HS-27A (cell line): ENCODE data around the gene FOXK1.

Experiments used
- DNase-seq: peaks from one replicate; pipeline ENCODE4 v3.0.0-alpha.2; 2012; ENCODE audit warnings: low read depth, missing footprints

Gene FOXK1

DNA sequence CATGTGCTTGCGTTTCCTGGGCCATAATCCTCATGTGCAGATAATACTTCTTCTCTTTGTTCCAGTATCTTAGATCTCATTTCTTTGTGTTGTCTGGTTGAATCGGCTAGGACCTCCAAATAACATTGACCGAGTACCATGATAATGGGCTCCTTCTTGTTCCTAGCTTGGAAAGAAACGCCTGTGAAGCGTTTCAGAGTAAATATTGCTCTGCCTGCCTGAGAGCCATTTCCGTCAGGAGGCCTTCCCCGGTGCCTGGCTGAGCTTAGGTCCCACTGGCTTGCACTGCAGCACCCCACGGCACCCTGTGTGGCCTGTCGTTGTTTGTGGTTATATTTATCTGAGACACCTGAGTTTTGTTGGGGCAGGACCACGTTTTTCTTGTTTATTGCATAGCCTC lies 17.7 kb downstream of the FOXK1 start:
- DNase-seq = no peak

DNA sequence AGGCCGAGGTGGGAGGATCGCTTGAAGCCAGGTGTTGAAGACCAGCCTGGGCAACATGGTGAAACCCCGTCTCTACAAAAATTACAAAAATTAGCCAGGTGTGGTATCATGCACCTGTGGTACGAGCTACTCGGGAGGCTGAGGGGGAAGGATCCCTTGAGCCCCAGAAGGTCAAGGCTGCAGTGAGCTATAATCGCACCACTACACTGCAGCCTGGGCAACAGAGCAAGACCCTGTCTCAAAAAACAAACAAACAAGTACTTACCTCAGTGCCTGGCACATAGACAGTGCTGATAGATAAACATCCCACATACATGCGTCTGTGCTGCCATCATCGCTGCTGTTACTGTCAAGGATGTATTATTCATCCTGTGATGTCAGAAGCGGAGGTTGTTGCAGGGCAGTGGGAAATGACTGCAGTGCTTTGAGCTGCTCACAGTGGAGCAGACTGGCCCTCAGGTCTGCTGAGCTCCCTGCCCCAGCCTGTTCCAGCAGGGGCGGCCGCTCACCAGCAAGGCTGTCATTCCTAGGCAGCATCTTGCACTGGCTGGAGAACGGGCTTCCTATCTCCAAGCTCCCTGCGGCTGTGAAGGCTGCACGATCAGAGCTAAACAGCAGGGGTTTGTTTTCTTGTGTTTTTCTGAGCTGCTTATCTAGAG lies 18.6 kb downstream of the FOXK1 start:
- DNase-seq = no peak

DNA sequence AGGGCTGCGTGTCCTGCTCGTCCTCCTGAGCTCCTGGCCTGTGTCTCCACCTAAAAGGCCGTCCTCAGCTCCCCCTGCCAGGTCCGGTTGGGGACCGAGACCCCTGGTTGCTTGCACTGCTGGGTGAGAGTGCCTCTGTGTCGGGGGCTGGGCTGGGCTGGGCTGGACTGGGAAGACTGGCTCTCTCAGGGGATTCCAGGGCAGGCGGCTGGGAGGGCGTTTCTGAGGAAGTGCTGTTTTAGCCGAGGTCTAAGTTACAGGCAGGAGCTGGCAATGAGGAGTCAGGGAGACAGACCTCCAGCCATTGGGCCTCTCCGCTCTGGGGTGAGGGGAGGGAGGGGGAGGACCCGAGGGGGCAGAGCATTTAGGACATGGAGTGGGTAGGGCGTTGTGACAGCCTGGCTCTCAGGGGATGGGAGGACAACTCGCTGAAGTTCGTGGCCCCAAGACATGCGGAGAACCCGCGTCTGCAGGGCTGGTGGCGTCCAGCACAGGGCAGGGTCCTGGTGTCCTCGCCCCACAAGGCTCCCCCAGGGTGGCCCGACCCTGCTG lies 20.9 kb downstream of the FOXK1 start:
- no peak for DNase-seq

DNA sequence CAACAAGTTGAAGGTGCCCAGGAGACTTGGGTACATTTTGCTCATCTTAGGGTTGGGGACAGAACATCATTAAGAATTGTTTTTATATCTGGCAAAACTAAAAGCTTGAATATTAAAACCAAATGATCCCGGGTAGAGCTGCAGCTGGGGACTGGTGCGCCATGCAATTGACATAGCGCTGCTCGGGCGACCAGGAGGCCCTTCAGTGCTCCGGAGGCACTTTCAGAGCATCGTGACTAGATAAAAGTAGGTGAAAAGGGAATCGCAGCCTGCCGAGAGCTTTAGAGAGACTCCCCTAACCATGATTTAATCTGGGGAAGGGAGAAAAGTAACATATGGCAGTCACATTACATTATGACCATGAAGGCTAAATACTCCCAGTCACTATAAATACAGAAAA lies 21.4 kb downstream of the FOXK1 start:
- no peak for DNase-seq

DNA sequence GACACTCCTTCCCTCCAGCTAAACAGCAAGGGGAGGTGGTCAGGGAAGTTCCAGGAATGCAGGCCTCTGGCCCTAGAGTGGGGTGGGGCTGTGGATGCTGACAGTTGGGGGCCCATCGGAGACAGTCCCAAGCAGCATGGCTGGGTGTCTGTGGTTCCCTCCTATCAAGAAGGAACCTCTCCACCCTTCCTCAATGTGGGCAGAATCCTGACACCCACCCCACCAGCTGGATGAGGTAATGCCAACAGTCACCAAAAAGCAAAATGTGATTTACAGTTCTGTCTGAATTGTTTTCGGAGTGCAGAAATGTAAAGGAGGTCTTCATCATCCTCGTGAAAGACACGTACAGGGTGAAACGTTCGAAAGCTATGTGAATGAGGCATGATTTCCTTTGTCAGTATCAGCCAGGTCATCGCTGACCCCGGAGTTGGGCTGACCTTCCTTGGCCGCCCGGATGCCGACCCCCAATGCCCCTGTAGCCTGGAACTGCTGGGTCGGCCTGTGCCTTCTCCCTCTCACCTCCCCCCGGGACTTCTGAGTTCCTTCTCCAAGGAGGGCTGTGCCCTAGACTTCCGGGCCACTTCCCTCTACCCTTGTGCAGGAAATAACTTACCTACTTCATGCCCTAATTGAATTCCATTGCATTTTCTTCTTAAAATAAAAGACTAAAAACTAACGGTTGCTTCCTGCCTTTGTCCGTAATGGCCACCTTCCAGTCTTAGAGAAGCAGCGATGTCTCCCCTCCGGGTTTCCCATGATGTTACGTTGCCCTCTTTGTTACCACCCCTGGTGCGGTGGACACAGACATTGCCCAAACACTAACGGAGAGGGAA lies 24.5 kb downstream of the FOXK1 start:
- no peak for DNase-seq

DNA sequence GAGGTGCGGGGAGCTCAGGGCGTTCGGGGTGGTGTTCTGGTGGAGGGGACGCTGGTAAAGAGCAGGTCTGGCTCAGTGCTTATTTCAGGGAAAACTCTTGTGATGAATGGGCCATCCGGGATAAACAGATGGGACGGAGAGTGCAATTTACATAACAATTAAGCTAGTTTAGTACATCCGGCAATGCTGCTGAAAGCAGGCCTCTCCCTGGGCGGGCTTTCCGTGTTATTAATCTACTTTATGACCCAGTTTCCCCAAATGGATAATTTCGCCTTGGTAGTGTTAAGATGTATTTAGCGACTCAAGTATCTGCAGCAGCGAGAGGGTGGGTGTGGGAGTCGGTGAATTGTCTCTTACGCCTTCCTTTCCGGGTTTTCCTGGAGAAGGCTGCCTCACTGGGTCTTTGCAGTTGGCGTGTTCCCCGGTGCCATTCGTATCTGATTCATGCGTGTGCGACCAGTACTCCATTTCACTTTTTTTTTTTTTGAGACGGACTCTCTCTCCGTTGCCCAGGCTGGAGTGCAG lies 25.2 kb downstream of the FOXK1 start:
- no peak for DNase-seq

DNA sequence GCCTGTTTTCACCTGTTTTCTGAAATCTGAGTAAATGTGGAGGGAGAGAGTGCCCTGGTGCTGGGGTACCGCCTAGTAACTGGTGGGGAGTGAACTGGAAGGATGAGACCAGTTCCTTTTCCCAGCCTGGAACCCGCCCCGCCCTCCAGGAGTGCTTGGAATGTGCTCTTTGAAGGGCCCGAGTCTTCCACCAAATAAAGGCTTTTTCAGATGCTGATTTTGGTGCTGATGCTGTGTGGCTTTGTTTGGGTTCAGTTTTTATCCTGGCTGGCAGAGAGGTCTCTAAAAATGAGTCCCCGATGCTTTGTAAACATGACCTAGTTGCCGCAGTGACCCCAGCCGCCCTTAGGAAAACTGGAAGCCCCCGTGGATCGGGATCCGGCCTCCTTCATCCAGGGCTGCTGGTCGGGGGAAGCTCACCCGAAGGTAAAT lies 25.9 kb downstream of the FOXK1 start:
- DNase-seq = no peak

DNA sequence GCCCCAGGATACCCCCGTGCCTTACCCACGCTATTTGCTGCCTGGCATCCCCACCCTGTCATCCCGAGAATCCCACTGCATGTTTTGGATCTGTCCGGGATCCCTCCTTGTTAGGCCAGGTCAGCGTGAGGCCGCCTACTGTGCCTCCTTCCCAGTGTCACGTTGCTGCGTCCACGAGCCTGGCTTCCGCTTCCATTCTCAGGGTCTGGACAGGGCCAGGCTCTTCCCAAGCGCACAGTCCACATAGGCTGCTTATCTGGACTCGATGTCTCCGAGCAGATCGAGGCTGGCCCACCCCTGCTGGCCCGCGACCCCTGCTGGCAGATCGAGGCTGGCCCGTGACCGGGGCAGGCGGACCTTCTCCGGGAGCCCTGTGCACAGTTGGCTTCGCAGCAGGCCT lies 27.1 kb downstream of the FOXK1 start:
- DNase-seq = no peak

DNA sequence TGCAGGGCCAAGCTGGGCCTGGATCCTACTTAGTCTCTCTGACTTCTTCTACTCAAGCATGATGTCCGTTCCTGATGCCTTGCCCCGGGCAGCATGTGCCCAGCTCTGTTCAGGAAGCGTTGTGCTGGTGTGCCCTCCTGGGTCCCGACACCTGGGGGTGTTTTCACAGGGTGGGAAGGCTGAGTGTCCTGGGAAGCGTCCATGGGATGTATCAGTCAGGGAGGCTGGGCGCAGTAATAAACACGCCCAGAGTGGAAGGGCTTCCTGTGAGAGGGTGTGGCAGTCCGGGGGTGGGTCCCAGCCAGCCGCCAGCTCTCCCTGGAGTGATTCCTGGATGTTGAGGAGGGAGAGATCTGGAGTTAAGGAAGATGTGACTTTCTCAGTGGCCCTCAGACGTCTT lies 29.0 kb downstream of the FOXK1 start:
- no peak for DNase-seq

DNA sequence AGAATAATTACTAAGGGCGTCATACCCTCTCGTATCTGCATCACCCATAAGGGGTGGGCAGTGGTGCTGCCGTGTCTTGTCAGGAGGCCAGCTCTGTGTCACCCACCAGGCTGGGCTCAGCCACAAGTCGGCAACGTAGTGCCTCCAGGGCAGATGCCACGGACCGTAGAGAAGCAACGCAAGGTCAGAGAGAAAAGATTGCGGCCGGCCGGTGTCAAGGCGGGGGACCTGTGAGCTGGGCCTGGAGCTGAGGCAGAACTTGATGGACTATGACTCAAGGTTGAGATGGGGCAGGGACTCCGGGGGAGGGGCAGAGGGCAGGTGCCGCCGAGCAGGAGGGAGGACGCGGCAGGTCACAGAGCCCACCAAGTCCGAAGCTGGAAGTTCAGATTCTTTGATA lies 29.5 kb downstream of the FOXK1 start:
- no peak for DNase-seq

DNA sequence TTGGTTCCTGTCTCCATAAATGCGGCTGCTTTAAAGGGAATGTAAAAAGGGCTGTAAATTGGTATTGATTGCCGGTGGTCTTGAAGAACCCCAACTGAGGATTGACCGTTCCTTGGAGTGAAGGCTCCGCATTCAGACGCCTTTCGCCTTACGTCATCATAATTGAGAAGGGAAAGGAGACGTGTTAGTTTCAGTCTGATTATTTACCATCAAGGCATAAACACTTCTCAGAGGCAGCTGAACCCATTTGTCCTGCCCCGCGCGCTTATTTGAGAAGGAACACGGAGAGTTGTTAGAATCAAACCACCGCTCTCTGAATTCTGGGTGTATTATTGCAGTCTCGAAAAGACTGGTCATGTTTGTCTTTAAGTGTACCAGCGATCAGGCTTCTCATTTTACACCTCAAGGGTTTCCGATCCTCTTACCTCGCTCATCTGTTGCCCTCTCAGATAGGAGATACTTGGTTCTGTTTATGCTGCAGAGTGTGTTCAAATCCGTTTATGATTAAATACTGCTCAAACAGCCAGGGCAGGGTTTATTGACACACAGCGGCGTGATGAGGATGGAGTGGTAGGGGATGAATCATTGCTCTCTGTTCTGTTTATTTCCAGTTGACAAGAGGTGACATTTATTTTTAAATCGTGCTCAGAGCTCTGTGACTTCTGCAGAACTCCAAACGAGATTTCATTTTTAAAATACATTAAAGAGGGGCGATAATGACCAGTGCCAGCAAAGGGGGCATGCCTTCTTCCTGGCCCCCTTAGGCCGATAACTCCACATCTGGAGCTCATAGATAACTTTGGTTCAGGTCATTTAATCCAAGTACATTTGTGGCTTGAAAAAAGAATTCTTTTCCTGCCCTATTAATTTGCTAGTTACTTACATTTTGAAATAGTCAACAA lies 30.4 kb downstream of the FOXK1 start:
- DNase-seq = no peak

DNA sequence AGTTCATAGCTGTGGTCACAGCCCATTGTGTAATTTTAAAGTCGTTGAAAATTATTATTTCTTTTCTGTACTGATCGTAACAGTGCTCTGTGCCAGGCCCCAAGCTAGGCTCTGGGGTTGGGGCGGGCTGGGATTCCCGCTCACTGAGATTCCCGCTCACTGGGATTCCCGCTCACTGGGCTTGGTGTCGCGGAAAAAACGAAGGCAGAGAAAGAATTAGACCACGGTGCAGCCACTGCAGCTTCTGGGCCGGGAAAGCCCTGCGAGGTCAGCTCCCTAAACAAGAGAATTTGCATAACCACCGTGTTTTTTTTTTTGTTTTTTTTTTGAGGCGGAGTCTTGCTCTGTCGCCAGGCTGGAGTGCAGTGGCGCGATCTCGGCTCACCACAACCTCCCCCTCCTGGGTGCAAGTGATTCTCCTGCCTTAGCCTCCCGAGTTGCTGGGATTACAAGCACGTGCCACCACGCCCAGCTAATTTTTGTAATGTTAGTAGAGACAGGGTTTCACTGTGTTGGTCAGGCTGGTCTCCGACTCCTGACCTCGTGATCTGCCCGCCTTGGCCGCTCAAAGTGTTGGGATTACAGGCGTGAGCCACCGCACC lies 31.2 kb downstream of the FOXK1 start:
- no peak for DNase-seq

DNA sequence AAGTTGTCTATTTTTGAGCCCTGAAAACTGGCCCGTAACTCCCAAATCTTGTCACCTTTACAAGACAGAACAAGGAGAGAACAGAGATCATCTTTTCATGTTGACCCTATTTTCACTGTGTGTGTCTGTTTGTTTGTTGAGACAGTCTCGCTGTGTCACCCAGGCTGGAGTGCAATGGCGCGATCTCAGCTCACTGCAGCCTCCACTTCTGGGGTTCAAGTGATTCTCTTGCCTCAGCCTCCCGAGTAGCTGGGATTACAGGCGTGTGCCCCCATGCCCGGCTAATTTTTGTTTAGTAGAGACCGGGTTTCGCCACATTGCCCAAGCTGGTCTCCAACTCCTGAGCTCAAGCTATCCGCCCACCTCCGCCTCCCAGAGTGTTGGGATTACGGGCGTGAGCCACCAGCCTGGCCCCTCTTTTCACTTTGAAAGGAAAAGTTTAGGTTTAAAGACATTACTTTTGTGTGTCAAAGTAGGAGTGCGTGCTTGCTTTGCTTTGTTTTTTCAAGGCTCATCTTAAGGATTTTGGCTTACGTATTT lies 32.1 kb downstream of the FOXK1 start:
- no peak for DNase-seq

DNA sequence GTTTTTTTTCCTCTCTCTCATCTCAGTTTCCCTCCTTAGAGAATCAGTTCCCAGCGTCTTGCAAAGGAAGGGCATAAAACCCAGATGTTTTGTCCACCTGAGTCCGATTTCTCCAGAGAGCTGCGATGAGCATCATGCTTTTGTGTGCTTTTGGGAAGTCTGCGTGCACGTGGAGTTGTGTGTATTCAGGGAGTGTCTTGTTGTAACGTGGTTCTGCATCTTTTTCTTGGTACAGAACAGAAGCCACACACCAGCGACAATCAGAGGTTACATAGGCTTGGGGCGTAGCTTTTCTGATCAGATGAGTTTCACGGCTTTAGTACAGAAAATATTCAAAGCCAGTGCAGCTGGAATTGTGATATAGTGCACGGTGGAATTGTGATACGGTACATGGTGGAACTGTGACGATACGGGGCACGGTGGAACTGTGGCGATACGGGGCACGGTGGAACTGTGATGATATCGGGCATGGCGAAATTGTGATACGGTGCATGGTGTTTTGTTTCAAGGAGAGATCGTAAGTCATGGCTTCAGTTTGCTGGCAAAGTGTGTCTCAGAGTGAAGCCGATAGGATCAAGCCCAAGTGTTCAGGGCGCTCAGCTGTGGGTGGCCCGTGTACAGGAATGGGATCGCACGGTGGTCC lies 32.8 kb downstream of the FOXK1 start:
- DNase-seq = no peak

DNA sequence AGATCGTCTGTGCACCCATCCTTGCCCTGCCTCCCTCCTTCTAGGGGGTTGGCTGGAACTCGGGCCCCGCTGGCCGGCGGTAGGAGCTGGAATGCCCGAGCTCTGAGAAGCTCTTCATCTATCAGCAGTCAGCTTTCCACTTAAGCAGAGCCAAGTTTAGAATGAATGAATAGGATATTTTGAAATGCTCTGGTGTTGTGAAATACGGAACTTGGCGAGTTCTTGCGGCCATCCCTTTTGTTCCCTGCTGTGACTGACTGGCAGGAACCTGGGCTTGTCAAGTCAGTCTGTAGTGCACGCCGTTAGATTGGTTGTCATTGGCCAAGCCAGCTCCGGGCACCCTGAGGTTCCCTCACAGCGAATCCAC lies 33.3 kb downstream of the FOXK1 start:
- no peak for DNase-seq

DNA sequence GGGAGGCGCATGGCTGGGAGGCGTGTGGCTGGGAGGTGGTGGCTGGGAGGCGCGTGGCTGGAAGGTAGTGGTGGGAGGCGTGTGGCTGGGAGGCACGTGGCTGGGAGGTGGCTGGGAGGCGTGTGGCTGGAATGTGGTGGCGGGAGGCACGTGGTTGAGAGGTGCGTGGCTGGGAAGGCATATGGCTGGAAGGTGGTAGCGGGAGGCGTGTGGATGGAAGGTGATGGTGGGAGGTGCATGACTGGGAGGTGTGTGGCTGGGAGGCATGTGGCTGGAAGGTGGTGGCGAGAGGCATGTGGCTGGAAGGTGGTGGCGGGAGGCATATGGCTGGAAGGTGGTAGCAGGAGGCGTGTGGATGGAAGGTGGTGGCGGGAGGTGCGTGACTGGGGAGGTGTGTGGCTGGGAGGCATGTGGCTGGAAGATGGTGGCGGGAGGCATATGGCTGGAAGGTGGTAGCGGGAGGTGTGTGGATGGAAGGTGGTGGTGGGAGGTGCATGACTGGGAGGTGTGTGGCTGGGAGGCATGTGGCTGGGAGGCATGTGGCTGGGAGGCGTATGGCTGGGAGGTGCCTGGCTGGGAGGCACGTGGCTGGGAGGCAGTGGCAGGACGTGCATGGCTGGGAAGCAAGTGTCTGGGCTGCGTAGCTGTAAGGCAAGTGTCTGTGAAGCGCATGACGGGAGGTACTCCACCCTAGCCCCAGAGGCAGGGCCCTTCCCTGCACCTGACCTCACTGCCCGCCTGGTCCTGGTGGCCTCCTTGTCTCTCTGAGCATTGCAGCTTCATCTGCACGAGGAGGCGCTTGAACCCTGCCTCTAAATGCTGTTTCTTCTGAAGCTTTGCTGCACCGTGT lies 35.1 kb downstream of the FOXK1 start:
- no peak for DNase-seq

DNA sequence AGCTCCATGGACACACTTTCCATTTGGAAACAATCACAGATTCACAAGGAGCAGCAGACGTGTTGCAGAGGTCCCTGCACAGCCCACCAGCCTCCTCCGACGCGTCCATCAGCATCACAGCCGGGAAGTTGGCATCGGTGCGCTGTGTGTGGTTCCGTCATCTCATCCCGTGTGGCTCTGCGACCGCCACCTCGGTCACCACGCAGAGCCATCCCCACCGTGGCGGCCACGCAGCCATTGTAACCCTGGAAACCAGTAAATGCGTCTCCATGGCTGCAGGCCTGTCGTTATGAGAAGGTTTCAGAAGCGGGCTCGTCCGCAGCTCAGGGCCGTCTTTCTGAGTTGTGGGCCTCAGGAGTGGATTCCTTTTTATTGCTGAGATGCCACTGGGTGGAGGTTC lies 36.0 kb downstream of the FOXK1 start:
- DNase-seq = no peak

DNA sequence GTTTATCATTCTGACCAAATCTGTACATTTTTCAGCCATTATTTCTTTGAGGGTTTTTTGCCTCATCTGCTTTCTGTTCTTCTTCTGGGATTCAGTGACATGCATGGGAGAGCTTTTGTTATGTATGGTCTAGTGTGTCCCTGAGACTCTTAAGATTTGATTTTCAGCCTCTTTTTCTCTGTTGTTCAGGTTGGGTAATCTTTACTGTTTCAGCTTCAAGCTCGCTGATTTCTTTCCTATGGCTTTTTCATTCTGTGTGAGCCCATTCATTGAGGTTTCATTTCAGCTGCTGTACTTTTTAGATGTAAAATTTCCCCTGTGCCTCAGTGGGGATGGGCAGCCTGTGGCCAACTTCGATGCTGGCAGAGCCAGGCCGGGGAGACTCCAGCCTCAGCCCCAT lies 38.1 kb downstream of the FOXK1 start:
- DNase-seq = no peak

DNA sequence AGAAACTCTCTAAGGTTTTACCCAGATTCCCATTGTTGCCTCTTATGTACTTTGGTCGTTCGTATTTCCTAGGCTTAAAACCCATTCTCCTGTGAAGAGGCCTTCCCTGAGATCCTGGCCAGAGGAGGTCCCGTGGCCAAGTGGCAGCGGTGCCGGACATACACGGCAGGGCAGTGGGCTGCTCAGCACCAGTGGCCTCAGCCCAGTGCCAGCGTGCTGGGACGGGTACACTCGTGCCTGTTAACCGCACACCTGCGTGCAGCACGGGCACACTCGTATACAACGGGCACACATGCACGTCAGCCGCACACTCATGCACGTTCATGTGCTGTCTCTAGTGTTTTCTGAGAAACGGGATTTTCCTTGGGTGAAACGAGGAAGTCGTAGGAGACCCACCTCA lies 40.2 kb downstream of the FOXK1 start:
- DNase-seq = no peak
